ENCODE measurements around the gene ST7.

The ST7 gene, protein sequence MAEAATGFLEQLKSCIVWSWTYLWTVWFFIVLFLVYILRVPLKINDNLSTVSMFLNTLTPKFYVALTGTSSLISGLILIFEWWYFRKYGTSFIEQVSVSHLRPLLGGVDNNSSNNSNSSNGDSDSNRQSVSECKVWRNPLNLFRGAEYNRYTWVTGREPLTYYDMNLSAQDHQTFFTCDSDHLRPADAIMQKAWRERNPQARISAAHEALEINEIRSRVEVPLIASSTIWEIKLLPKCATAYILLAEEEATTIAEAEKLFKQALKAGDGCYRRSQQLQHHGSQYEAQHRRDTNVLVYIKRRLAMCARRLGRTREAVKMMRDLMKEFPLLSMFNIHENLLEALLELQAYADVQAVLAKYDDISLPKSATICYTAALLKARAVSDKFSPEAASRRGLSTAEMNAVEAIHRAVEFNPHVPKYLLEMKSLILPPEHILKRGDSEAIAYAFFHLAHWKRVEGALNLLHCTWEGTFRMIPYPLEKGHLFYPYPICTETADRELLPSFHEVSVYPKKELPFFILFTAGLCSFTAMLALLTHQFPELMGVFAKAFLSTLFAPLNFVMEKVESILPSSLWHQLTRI

DNA sequence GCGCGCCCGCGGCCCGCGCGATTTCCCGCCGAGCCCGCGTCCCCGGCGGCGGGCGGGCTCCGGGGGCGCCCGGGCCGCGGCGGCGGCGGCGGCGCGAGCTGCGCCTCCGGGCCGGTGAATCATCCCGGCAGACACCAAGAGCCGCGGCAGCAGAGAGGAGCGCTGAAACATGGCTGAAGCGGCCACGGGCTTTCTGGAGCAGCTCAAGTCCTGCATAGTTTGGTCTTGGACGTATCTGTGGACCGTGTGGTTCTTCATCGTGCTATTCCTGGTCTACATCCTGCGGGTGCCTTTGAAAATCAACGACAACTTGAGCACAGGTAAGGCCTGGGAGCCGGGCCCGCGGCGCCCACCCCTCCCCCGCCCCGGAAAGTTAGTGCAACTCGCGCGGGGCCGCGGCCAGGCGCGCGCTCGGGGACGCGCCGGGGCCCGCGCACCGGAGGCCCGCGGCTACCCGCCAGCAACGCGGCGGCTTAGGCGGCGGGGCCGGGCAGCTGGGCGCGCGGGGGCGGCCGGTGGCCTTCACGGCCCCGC lies at the start of gene ST7:
Gene ST7, plus strand, starts transcription at position 130 of the 534 bp plus-strand sequence. Its CDS starts 40 bp downstream, at position 170.
- DNase-seq (ENCODE audit: low read depth, low spot score) = peak; percentile 73
- in situ Hi-C loops (cut with HindIII; ENCODE audit: low sequenced_read_pairs) = no loop called here
- peak within 1 kb of the TSS; percentile 69 for H3K4me3 ChIP-seq (ENCODE audit: low read depth, low read length)
- TF ChIP-seq, protein P1, sequence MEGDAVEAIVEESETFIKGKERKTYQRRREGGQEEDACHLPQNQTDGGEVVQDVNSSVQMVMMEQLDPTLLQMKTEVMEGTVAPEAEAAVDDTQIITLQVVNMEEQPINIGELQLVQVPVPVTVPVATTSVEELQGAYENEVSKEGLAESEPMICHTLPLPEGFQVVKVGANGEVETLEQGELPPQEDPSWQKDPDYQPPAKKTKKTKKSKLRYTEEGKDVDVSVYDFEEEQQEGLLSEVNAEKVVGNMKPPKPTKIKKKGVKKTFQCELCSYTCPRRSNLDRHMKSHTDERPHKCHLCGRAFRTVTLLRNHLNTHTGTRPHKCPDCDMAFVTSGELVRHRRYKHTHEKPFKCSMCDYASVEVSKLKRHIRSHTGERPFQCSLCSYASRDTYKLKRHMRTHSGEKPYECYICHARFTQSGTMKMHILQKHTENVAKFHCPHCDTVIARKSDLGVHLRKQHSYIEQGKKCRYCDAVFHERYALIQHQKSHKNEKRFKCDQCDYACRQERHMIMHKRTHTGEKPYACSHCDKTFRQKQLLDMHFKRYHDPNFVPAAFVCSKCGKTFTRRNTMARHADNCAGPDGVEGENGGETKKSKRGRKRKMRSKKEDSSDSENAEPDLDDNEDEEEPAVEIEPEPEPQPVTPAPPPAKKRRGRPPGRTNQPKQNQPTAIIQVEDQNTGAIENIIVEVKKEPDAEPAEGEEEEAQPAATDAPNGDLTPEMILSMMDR (IDR thresholded peaks at IDR 0.05; ENCODE audit: low read depth, low read length) = no peak

DNA sequence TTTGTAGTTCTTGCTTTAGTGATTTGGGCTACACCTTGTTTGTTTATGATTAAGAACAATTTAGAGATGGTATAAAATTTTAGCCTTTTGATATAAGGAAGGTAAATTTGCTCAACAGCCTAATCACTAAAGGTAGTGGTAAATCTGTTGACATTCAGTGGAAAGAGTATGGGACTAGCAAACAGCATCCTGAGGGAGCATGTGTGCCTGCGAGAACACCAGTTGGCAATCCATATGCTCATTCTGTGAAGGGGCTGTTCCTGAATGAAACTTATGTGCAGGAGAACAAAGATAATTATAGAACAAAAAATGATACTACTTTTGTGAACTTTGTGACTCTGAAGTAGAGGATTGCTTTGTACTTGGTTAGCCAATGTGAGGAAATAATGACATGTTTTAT lies 46.9 kb upstream of the ST7 start:
- DNase-seq (ENCODE audit: low read depth, low spot score) = no peak
- in situ Hi-C loops (cut with HindIII; ENCODE audit: low sequenced_read_pairs) = no loop called here
- TF ChIP-seq, protein P1 (IDR thresholded peaks at IDR 0.05; ENCODE audit: low read depth, low read length) = no peak
- H3K4me3 ChIP-seq (ENCODE audit: low read depth, low read length) = no peak overlapping the region

DNA sequence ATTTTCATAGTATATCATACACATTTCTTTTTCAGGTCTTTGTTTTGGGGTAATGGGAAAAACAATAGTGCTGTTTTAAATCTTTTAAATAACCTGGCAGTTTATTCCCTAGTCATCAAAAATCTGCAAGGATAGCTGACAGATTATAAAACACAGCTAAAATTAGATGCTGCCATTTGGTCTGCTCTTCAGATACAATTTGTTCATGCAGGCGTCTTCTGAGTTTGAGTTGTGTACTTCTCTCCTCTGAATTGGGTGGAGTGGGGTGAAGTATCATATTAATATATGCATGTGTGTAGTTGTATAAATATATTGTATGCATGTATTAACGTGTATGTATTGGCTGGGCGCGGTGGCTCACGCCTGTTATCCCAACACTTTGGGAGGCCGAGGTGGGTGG lies 42.9 kb upstream of the ST7 start:
- no peak for DNase-seq (ENCODE audit: low read depth, low spot score)
- in situ Hi-C loops (cut with HindIII; ENCODE audit: low sequenced_read_pairs) = no loop called here
- H3K4me3 ChIP-seq (ENCODE audit: low read depth, low read length) = no peak overlapping the region
- TF ChIP-seq, protein P1 (IDR thresholded peaks at IDR 0.05; ENCODE audit: low read depth, low read length) = no peak

DNA sequence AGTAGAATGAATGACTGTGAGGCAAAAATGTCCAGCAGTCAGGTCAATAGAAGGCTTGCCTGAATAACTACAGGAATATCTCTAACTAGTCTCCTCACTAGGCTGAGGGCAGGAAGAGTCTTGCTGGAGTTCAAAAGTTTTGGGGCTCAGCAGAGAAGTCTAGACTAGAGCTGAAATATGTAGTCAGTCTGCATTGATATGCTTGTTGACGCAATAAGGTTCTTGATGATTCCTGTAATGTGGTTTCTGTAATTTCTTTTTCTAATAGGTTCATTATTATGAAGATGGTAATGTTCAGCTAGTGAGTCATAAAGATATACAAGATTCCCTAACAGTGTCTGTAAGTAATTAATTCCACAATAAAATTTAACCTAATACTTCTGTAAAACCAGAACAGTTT lies 41.5 kb upstream of the ST7 start:
- in situ Hi-C loops (cut with HindIII; ENCODE audit: low sequenced_read_pairs) = no loop called here
- no peak overlapping the region for H3K4me3 ChIP-seq (ENCODE audit: low read depth, low read length)
- DNase-seq (ENCODE audit: low read depth, low spot score) = no peak
- TF ChIP-seq, protein P1 (IDR thresholded peaks at IDR 0.05; ENCODE audit: low read depth, low read length) = no peak

DNA sequence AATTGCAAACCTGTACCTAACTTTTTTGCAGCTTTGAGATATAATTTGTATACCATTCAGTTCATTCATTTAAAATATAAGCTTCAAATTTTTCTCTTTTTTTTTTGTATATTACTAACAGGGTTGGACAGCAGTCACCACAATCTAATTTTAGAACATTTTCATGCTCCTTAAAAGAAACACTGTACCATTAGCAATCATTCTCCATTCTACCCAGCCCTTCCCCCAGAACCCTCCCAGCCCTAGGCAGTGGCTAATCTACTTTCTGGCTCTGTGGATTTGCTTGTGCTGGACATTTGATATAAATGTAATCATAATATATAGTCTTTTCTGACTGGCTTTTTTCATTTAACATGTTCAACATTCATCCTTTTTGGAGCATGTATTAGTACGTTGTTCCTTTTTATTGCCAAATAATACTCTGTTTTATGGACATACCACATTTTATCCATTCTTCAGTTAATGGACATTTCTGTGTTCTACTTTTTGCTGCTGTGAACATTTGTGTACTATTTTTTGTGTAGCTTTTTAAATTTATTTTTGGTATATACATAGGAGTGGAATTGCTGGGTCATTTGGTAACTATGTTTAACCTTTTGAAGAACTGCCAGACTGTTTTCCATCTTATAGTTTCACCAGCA lies 40.9 kb upstream of the ST7 start:
- in situ Hi-C loops (cut with HindIII; ENCODE audit: low sequenced_read_pairs) = no loop called here
- H3K4me3 ChIP-seq (ENCODE audit: low read depth, low read length) = no peak overlapping the region
- DNase-seq (ENCODE audit: low read depth, low spot score) = no peak
- TF ChIP-seq, protein P1 (IDR thresholded peaks at IDR 0.05; ENCODE audit: low read depth, low read length) = no peak

DNA sequence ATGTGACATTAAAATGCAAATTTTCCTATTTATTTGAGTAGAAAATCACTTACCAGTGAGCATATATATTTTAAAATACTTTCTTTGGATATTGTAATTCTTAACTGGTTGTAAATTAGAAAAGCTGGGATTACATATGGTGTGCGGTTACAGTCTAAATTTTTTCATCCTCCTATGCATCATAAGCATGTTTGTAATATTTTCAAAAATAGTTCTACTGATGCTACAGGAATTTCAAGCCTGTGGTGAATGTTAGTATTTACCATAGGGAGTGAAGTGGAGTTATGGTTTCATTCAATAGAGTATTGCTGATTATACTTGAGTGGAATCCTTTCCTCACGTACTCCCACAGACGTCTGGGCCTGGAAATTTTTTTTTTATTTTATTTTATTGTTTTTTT lies 34.6 kb upstream of the ST7 start:
- TF ChIP-seq, protein P1 (IDR thresholded peaks at IDR 0.05; ENCODE audit: low read depth, low read length) = no peak
- H3K4me3 ChIP-seq (ENCODE audit: low read depth, low read length) = no peak overlapping the region
- DNase-seq (ENCODE audit: low read depth, low spot score) = no peak
- in situ Hi-C loops (cut with HindIII; ENCODE audit: low sequenced_read_pairs) = no loop called here

All from astrocyte of the spinal cord (primary cell).